Testis (tissue), 2 donors: ENCODE measurements around the gene PLB1.

Experiments used
- CTCF ChIP-seq, 3 experiments: fragments of 450-650 bp in 2 of 3; fragments of 200-600 bp in 1 of 3; sonication (generic) in 1 of 3; IDR thresholded peaks; one replicate each; pipeline ENCODE4 v1.5.1; 2016 to 2019; ENCODE audit warnings: antibody characterized with exemption in 3 of 3, mild to moderate bottlenecking in 2 of 3, moderate library complexity in 1 of 3
- POLR2A ChIP-seq: fragments of 450-650 bp; IDR thresholded peaks from one replicate; pipeline ENCODE4 v1.6.1; 2017; ENCODE audit warnings: antibody characterized with exemption, mild to moderate bottlenecking, moderate library complexity

- TF ChIP-seq CTCF (IDR thresholded peaks at IDR 0.05) (peak in 1 of 3 experiments; percentile 16), POLR2A (no peak)
These were observed 167.5 kb downstream of the PLB1 start for GRCh38 chr2:28663359-28663758.
